Gastrocnemius medialis (tissue), 4 donors: ENCODE results near the gene NDUFA12.

Experiments
- CTCF ChIP-seq, 5 experiments: fragments of 450-650 bp in 3 of 5; fragments of 200-600 bp in 2 of 5; sonication (generic) in 2 of 5; IDR thresholded peaks in 4 of 5; conservative IDR thresholded peaks in 1 of 5; 1 replicate in 4 of 5; 2 replicates in 1 of 5; pipeline ENCODE4 v1.5.1; 2016 to 2019; ENCODE audit warnings: antibody characterized with exemption in 5 of 5, mild to moderate bottlenecking in 3 of 5, moderate library complexity in 3 of 5
- POLR2A ChIP-seq, 2 donors: fragments of 450-650 bp; IDR thresholded peaks; one replicate each; pipeline ENCODE4 v1.6.1; 2017; ENCODE audit warnings: antibody characterized with exemption in 2 of 2, mild to moderate bottlenecking in 2 of 2, moderate library complexity in 2 of 2

GRCh38 chr12:95016120-95016519 lies 12.6 kb upstream of the NDUFA12 start:
- TF ChIP-seq POLR2A (IDR thresholded peaks at IDR 0.05): no peak
- no peak for TF ChIP-seq CTCF (IDR thresholded peaks at IDR 0.05 in 4 of 5, conservative IDR thresholded peaks at IDR 0.05 in 1 of 5)
